GM13977 (cell line): Measurements from ENCODE around the gene PRSS8.

ENCODE experiments used
- DNase-seq: peaks from one replicate; pipeline ENCODE4 v3.0.0; 2012; ENCODE audit warnings: low spot score
- in situ Hi-C: fragments of 300-500 bp; cut with MboI; formaldehyde crosslinking; loops from one replicate; pipeline ENCODE4 v1.12.0; 2022; ENCODE audit warnings: low sequenced_read_pairs, low pct_unique_long_range_greater_than_20kb, mixed read lengths, inconsistent platforms; ENCODE audit not compliant: unreplicated experiment
- TF ChIP-seq, protein P1 (sequence below): IDR thresholded peaks from 2 replicates; pipeline ENCODE4 v1.5.1; 2012; ENCODE audit warnings: mild to moderate bottlenecking, control low read depth; ENCODE audit not compliant: insufficient read depth; ENCODE audit errors: extremely low read depth, missing control alignments

PRSS8 gene

DNA sequence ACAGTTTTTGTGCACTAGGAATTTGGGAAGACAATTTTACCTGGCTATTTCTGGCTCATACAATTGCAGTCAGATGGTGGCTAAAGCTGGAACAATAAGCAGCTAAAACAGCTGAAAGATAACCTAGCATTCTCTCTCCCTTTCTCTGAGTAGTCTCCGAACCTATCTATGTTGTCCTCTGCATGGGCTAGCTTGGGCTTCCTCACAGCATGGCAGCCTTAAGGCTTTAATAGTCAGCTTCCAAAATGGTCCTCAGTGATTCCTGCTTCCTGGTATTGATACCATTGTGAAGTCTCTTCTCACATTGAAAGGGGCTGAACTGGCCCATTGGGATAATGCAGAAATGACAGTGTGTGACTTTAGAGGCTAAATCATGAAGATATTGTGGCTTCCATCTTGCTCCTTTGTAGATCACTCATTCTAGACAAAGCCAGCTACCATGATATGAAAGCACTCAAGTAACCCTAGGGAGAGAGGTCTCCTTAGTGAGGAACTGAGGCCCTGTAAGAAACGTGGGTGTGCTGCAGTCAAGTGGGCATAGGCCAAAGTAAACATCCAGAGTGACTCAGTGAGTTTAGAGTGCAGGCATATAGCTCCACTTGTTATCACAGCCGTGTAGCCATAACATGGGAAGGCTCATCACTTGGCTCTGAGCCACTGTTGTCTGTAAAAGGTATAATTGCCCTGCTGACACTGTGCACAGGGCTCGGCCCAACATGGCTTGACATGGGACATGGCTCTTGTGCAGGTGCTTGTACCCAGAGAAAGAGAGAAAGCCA lies 35.5 kb downstream of the PRSS8 start:
- TF ChIP-seq, protein P1, sequence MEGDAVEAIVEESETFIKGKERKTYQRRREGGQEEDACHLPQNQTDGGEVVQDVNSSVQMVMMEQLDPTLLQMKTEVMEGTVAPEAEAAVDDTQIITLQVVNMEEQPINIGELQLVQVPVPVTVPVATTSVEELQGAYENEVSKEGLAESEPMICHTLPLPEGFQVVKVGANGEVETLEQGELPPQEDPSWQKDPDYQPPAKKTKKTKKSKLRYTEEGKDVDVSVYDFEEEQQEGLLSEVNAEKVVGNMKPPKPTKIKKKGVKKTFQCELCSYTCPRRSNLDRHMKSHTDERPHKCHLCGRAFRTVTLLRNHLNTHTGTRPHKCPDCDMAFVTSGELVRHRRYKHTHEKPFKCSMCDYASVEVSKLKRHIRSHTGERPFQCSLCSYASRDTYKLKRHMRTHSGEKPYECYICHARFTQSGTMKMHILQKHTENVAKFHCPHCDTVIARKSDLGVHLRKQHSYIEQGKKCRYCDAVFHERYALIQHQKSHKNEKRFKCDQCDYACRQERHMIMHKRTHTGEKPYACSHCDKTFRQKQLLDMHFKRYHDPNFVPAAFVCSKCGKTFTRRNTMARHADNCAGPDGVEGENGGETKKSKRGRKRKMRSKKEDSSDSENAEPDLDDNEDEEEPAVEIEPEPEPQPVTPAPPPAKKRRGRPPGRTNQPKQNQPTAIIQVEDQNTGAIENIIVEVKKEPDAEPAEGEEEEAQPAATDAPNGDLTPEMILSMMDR: no peak
- in situ Hi-C loops: no loop called here
- DNase-seq: no peak

DNA sequence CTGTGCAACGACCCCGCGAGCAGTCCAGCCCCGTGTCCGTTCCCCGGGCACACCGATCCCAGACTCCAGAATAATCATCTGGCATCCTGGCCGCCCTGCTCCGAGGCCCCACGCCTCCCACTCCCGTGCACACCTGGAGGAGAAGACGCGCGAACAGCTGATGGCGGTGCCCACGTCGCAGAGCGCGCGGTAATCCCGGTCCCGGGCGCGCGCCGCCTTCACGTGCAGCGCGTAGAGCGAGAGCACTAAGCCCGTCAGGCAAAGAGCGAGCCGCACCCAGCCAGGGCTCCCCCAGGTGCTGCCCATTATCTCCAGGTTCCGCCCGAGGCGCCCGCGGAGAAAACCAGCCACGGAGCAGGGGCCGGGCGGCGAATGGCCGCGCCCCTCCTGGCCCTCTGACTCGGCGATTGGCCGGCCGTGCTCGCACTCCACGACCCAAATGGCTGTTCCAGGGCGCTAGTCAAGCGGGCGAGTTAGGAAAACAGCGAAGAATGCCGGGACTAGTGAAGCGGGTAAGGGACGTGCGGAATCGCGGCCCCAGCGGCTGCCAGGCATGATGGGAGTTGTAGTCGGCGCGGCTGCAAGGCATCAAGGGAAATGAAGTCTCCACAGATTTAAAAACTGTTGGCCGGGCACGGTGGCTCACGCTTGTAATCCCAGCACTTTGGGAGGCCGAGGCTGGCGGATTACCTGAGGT lies 41.0 kb downstream of the PRSS8 start, which contains the start of gene VKORC1:
TSS of gene VKORC1 (minus strand) at position 374 of the 697 bp plus-strand sequence. CDS start at position 306, 68 bp downstream.
- DNase-seq: peak; percentile 92
- TF ChIP-seq, protein P1: no peak
- in situ Hi-C loops: no loop called here

DNA sequence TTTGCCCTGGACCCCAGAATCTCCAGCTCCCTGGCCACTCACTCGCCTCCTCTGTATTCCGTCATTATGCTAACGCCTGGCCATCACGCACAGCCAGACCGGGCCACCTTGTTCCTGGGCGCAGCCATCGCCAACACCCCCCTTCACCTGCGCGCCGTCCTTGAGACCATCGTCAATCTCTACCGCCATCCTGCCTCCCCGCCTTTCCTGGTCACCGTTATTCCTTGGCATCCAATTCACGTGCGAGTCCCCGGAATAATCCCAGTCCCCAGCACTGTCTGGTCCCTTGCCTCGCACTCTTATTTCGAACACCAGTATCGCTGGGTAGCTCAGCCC lies 41.5 kb downstream of the PRSS8 start:
- DNase-seq: no peak
- TF ChIP-seq, protein P1: no peak
- in situ Hi-C loops: no loop called here

DNA sequence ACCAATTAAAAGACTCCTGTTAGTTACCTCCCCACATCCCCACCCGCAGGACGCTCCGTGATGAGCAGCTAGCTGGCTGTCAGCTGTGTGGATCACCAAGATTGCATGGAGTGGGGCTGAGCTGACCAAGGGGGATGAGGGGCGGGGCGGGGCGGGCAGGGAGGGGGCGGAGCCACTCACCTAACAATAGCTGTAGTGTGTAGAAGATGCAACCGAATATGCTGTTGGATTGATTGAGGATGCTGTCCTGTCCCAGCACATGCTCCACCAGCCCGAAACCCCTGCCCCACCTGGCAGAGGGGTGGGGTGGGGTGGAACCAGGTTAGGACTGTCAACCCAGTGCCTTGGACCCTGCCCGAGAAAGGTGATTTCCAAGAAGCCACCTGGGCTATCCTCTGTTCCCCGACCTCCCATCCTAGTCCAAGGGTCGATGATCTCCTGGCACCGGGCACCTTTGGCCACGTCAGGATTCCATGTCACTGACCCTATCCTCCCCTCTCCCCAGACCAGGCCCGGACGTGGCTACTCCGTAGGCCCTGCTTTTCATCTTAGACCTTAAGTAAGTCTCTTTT lies 42.3 kb downstream of the PRSS8 start:
- TF ChIP-seq, protein P1: no peak
- in situ Hi-C loops: no loop called here
- DNase-seq: no peak

DNA sequence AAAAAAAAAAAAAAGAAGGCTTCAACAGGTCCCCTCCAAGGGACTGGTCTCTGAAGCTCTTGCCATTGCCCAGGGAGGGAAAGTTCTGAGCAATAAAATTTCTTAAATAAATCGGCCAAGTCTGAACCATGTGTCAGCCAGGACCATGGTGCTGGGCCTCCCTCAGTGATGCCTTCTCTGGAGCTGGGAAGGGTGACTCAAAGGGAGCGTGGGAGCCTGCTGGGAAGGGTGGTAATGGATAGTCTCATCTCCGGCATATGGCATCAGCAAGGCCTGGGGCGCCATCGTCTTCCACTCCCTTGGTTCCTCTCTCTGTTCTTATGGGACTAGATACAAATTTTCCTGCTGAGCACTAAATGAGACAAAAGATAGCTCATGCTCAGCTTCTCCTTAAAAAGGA lies 43.2 kb downstream of the PRSS8 start:
- DNase-seq: no peak
- in situ Hi-C loops: no loop called here
- TF ChIP-seq, protein P1: no peak

DNA sequence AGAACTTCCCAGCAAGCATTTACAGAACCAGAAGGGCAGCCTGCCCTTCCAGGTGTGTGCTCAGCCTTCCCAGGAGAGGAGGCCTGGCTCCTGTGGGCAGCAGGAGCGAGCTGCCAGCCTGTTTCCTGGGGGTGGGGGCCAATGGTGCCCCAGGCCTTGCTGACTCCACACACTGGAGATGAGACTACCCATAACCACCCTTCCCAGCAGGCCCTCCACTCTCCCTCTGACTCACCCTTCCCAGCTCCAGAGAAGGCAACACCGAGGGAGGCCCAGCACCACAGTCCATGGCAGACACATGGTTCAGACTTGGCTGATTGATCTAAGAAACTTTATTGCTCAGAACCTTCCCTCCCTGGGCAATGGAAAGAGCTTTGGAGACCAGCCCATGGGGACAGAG lies 45.0 kb downstream of the PRSS8 start:
- TF ChIP-seq, protein P1: no peak
- in situ Hi-C loops: no loop called here
- no peak for DNase-seq
